TTC549 (cell line): Measurements from ENCODE around the gene PTPRN2.
"Not testable (repeated sequence)": the region's sequence is repeated elsewhere in the genome, so short reads cannot be mapped to it uniquely, and the experiment has no call there.

Source experiments
- FAIRE-seq: peaks from 2 replicates; lab custom pipeline; 2012; peaks lifted over from hg19 to GRCh38; lab: Jason Lieb, UNC

The PTPRN2 gene

GRCh38 chr7:157857578-157858075 is 730.0 kb downstream of the PTPRN2 start:
- no peak for FAIRE-seq

- no peak for FAIRE-seq
These were observed 730.6 kb downstream of the PTPRN2 start for GRCh38 chr7:157856873-157857577.

GRCh38 chr7:157855452-157856213 is 732.0 kb downstream of the PTPRN2 start:
- no peak for FAIRE-seq

GRCh38 chr7:157855016-157855415 is 732.6 kb downstream of the PTPRN2 start:
- no peak for FAIRE-seq

GRCh38 chr7:157854066-157854891 is 733.3 kb downstream of the PTPRN2 start:
- no peak for FAIRE-seq

GRCh38 chr7:157853789-157854065 is 733.9 kb downstream of the PTPRN2 start:
- FAIRE-seq, result no peak

GRCh38 chr7:157853076-157853788 is 734.4 kb downstream of the PTPRN2 start:
- no peak for FAIRE-seq

GRCh38 chr7:157851501-157852067 is 736.0 kb downstream of the PTPRN2 start:
- no peak for FAIRE-seq

- FAIRE-seq, result no peak
These were observed 736.9 kb downstream of the PTPRN2 start for GRCh38 chr7:157850481-157851444.

- no peak for FAIRE-seq
These were observed 737.9 kb downstream of the PTPRN2 start for GRCh38 chr7:157849726-157850125.

GRCh38 chr7:157849341-157849596 is 738.4 kb downstream of the PTPRN2 start:
- FAIRE-seq, result no peak

- FAIRE-seq, result no peak
These were observed 738.9 kb downstream of the PTPRN2 start for GRCh38 chr7:157848508-157849340.

GRCh38 chr7:157847756-157848487 is 739.7 kb downstream of the PTPRN2 start:
- FAIRE-seq, result not testable (repeated sequence)

- not testable (repeated sequence) for FAIRE-seq
These were observed 740.9 kb downstream of the PTPRN2 start for GRCh38 chr7:157846746-157847145.

- no peak for FAIRE-seq
These were observed 741.4 kb downstream of the PTPRN2 start for GRCh38 chr7:157846271-157846670.

GRCh38 chr7:157845203-157845835 is 742.3 kb downstream of the PTPRN2 start:
- no peak for FAIRE-seq

- no peak for FAIRE-seq
These were observed 743.0 kb downstream of the PTPRN2 start for GRCh38 chr7:157844611-157845010.

- FAIRE-seq, result no peak
These were observed 743.5 kb downstream of the PTPRN2 start for GRCh38 chr7:157844141-157844540.
